OCI-LY7 (cell line): ENCODE results near the gene PCNX1.

ENCODE experiments used
- CTCF ChIP-seq: fragments of 200-600 bp; sonication (generic); conservative IDR thresholded peaks from 2 replicates; pipeline ENCODE4 v1.5.1; 2014; ENCODE audit warnings: mild to moderate bottlenecking, antibody characterized with exemption, low read length, moderate library complexity, mixed read lengths
- EZH2phosphoT487 ChIP-seq: fragments of 200-600 bp; sonication (generic); IDR thresholded peaks from 2 replicates; pipeline ENCODE4 v1.6.1; 2018; ENCODE audit warnings: low read depth, borderline replicate concordance, mild to moderate bottlenecking, mixed run types, antibody characterized with exemption, low read length, moderate library complexity, mixed read lengths

- TF ChIP-seq CTCF (no peak), EZH2phosphoT487 (no peak)
These were observed 207.3 kb downstream of the PCNX1 start for GRCh38 chr14:71114565-71114964.
